HG03139 (cell line): ENCODE data around the gene CEACAM1.
"Not testable (repeated sequence)": the region's sequence is repeated elsewhere in the genome, so short reads cannot be mapped to it uniquely, and the experiment has no call there.

ENCODE experiments used
- ATAC-seq: cut with Tn5 transposase; IDR thresholded peaks from one replicate; pipeline ENCODE4 v1.9.1; 2021; ENCODE audit not compliant: unreplicated experiment

The CEACAM1 gene

DNA sequence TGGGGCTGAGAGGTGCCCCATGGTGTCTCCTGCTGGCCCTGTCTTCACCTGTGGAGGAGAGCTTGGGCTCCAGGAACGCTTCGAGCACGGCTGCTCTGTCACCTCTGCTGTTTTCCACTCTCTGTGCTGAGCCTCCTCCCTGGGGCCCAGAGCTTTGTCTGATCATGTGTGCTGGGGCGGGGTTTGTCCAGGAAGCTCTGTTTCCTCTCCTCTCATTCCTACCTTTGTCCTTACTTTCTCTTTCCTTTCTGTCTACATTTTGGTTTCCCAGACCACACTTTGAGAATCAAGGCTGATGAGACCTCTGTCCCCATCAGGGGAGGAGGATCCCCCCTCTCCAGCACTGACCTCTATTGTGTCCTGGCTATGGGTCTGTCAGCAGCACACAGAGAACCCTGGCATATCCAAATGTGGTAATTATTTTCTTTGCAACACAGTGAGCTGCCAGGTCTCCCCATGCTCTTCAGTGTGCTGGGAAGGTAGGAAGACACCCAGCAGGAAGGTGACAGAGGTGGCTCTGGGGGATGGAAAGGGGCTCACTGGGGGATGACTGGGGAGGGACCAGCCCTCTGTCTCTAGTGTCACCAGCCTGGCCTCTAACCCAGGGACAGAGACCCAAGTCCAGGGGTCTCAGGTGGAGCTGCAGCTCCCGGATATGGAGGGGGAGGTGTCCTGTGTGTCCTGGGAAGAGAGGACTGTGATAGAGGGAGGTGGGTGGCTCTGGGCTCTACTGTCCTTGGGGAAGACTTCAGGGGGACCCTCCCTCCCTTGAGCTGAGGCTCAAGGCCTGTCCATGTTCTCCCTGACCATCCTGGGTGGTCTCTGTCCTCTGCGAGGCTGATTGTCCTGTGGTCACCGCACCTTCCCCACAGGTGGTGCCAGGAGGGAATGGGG is at the start of gene CEACAM1:
CEACAM1 (minus strand) TSS at position 128 of the 894 bp plus-strand sequence; CDS start at position 21, 107 bp downstream.
- no peak for ATAC-seq

DNA sequence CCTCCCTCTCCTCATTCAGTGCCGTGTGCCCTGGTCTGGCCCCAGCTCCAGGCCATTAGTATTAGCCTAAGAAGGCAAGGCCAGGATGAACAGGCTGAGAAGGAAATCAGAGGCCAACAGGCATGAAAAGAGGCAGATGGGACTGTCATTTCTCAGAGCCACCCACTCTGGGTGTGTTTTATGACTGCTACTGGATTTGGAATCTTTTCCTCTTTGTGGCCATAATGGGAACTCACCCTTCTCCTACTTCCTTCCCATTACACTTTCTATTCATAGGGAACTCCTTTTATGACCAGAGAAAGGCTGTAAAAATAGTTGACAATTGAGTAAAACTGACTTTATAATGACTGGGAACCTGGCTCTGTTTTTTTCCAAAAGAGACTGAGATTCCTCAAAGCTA is 48.7 kb upstream of the CEACAM1 start:
- no peak for ATAC-seq

- no peak for ATAC-seq
These were observed 48.0 kb upstream of the CEACAM1 start for GRCh38 chr19:42576241-42576640.

DNA sequence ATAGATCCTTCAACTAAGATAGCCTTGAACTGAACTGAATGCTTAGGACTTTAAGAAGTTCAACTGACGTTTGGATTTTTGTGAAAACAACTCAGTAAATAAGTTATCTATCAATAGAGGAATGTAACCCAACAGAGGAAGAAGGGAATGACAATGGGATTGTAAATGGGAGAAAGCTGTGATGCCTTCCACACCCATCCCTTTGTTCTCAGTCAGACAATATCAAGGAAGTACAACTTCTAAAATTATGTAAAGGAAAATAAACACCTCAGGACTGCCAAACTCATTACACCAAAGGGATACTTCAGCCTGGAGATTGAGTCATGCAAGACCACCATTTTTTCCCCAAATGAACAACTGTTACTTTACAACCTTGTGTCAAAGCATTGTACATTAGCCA is 45.4 kb upstream of the CEACAM1 start:
- no peak for ATAC-seq

DNA sequence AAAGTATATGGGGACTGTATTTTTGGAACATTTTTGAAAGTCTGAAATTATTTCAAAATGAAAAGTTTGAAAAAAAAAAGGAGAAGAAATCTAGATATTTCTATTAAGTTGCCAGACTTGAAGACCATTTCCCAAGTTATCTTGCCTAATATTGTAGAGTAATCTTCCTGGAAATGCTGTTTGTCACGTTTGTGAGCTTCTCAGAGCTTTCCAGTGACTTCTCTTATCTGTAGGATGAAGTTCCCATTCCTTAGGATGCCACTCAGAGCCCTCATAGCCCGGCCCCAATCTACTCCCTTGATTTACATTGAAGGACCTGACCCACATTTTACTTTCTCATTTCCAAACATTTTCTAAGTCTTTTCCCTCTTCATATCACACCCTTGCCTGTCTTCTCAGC is 42.8 kb upstream of the CEACAM1 start:
- no peak for ATAC-seq

- no peak for ATAC-seq
These were observed 40.9 kb upstream of the CEACAM1 start for GRCh38 chr19:42569193-42569592.

DNA sequence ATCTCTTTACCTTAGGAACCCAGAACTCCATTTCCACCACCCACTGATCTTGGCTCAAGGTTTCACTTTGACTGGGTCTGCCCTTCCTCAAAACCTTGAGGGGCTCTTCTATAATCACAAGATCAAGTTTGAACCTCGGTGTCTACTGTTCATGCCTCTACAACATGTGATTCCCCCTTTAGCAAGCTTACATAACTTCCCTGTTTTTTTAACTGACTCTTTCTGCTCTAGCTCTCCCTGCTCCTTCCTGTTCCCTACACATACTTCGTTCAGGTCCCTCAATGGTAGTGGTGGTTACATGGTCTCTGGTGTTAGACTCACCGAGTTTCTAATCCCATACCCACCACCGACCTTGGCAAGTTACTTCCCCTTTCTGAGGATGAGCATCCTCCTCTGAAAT is 39.7 kb upstream of the CEACAM1 start:
- no peak for ATAC-seq

DNA sequence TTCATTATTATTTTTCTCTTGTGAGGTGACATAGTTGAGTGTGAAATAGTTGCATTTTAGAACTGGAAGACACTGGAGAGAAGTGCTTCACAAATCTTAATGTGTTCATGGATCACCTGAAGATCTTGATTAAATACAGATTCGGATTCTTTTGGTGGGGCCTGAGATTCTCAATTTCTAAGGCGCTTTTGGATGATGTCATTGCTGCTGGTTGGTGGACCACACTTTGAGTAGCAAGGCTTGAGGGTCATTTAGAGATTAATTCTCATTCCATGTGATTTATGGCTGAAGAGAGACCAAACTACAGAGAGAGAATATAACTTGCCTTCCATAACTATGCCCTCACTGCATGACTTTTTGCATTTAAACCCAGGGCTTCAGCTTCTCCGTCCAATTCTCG is 39.3 kb upstream of the CEACAM1 start:
- ATAC-seq, result no peak

GRCh38 chr19:42563352-42564210 is 35.3 kb upstream of the CEACAM1 start:
- no peak for ATAC-seq

- ATAC-seq, result no peak
These were observed 33.2 kb upstream of the CEACAM1 start for GRCh38 chr19:42561512-42561911.

DNA sequence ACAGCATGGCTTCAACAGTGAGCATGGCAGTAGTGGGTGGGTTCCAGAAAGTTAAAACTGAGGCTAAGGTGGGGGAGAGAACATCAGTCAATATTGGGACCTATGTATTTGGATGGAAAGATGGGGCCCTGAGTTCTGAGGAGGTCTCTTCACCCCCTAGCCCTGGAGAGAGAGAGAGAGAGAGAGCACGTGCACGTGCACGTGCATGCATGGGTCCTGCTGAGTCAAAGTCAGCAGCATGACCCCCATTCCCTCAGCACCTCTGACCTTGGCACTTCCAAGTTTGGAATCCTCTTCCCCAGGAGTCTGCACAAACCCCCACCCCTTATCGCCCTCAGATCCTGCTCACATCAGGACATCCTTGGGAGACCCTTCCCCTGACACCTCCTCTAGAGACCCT is 32.5 kb upstream of the CEACAM1 start:
- no peak for ATAC-seq

DNA sequence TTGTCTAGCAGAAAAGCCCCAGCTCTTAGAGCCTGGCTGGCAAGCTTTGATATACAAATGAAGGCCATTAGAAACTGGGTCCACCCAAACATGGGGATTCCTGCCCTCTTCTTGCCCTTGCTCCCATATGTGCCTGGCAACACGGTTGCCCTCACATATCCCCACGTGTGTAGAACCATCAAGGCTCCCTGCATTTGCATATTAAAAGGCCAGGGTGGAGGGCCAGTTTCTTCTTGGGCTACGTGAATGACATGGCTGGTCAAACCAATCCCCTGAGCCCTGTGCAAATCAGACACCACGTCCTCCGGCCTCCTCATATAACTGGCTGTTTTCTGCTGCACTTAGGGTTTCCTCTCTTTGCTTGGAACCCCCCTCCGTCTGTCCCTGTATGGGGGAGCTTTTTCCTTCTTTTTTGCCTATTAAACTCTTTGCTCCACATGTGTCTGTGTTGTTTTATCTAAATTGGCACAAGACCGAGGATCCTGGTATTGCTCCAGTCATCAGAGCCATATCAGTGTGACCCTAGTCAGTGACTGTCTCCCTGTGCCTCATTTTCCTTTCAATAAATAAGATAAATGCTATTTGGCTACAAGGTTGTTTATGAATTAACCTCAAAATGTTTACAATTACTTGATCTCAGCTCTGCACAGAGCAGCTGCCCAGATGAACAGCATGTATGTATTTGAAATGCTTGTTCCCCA is 30.3 kb upstream of the CEACAM1 start:
- ATAC-seq, result no peak

GRCh38 chr19:42557386-42557871 is 29.1 kb upstream of the CEACAM1 start:
- ATAC-seq, result not testable (repeated sequence)

DNA sequence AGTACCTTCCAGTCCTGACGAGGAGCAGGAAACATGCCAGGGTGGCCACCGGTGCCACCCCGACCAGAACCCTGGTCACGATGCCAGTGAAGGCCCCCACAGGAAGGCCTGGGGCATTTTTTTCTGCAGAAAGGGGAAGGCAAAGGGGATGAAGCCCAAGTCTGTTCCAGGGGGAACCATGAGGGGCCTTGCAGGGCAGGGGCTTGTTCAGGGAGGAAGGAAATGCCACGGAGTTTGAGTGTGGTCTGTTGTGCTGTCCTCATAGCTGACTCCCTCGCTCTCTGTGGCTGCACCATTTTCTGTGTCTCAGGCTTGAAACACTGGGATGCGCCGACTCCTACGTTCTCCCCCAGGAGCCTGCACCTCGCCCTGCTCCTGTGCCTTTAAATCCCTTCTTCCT is 27.5 kb upstream of the CEACAM1 start:
- no peak for ATAC-seq

GRCh38 chr19:42555317-42555716 is 27.0 kb upstream of the CEACAM1 start:
- no peak for ATAC-seq

- ATAC-seq, result no peak
These were observed 25.8 kb upstream of the CEACAM1 start for GRCh38 chr19:42554046-42554575.

DNA sequence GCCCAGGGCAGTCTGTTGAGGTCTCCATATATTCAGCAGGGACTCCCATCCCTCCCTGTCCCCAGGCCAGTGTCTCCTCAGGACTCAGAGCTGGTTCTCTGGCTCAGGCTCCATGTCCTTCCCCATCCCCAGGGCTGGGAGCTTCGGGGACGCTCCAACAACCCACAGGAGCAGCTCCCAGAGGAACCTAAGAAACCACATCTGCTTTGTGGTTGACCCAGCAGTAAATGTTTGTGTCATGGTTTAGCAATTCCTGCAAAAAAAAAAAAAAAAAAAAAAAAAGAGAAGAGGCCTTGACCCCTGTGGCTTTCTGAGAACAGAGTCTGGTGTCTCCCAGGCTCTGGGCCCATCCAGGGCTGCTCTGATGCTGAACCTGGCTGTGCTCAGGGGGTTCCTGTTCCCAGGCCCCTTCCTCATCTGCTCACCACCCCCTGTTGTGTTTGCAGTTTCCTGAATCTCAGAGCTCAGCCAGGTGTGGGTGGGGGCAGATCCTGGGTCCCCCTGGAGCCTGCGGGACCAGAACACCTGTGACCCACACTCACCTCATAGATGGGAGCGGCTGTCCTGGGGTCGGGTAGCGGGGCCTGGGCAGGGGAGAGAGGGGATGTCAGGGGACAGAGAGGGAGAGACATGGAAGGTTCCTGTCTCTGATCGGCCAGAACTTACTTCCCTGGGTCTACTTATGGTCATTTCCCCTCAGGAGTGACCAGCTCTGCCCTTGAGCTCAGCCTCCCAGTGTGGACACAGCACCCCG is 25.2 kb upstream of the CEACAM1 start:
- no peak for ATAC-seq

DNA sequence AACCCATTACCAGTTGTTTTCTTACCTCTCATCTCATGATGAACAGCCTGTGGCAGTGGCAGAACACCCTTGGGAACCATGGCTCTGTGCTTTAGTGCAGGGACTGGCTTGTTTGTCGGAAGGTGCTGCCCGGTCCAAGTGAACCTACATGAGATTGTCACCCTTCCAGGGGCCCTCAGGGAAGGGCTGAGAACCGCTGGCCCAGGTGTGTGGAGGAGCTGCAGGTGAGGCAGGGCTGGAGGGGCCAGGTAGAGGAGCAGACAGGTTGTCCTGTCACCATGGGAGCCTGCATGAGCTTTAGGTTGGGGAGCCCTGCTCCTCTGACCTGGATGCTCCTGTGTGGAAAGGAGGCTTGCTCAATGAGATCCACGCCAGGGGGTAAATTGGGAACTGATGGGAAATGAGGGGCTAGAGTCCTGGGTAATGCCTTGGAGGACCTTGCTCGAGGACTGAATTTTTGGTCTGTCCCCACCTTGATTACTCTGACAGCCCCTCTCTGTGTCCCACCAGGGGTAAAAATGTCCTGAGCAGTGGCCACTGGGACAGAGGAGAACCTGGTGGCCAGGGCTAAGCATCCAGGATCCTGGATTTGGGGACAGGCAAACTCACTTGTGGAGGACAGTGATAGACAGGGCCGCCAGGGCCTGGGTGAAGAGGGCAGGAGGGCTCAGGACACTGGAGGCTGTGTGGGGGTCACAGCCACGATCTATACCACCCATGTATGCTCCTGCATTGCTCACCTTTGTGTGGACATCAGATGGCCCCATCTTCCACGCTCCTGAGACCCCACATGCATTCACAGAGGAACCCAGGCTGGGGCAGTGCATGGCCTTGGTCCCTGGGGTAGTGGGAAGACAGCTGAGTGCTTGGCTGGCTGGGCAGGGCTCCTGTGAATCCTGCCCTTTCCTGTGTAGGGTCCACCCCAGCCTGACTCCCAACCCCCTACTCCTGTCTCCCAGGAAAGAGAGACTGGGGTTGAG is 24.1 kb upstream of the CEACAM1 start:
- ATAC-seq, result no peak

GRCh38 chr19:42550521-42550920 is 22.2 kb upstream of the CEACAM1 start:
- not testable (repeated sequence) for ATAC-seq
